HCT116 (cell line): ENCODE data around the gene CENPV. TPM values are rescaled to one million over a fixed set of nuclear protein-coding genes. Genes with fewer than 3 reads are reported as not detected.

ENCODE experiments used
- ATAC-seq: fragments of 200-7000 bp; cut with Tn5 transposase; 2 replicates; pipeline ENCODE4 v1.9.1; 2020; ENCODE audit warnings: mild to moderate bottlenecking, moderate library complexity
- BruUV-seq: library from RNA; stranded (reverse); fragments of 400-500 nt; replicated peaks from 2 replicates; lab custom pipeline; 2021; lab: Mats Ljungman, UMichigan
- CTCF ChIA-PET: fragments of 300-600 bp; sonication (Branson Sonifier 250); formaldehyde crosslinking; loops from one replicate; lab custom pipeline; 2021; ENCODE audit warnings: antibody characterized with exemption; lab: Charles Lee
- POLR2A ChIA-PET: fragments of 300-600, 350-600 bp; sonication (Branson Sonifier 250); formaldehyde crosslinking; loops from one replicate; lab custom pipeline; 2021; ENCODE audit warnings: antibody characterized with exemption; lab: Charles Lee
- RAD21 ChIA-PET, 2 experiments: fragments of 300-600 bp; sonication (Branson Sonifier 250); formaldehyde crosslinking; loops; one replicate each; lab custom pipeline; 2023; ENCODE audit warnings: low total read pairs in 2 of 2; ENCODE audit not compliant: uncharacterized antibody in 2 of 2, unreplicated experiment in 2 of 2, low non-redundant PET in 1 of 2; lab: Charles Lee
- DNase-seq: peaks from one replicate; pipeline ENCODE4 v3.0.0-alpha.2; 2010; ENCODE audit warnings: low read depth, low spot score
- H2AFZ ChIP-seq: fragments of 200-600 bp; shearing (Covaris generic), sonication (generic); 2 replicates; pipeline ENCODE4 v1.6.1; 2017; ENCODE audit warnings: low read depth, mixed run types, mixed read lengths, antibody characterized with exemption, low read length; ENCODE audit not compliant: poor library complexity, severe bottlenecking
- H3K27ac ChIP-seq: 2 replicates; pipeline ENCODE4 v1.5.1; 2012; ENCODE audit warnings: low read depth, low read length
- H3K27me3 ChIP-seq: fragments of 200-600 bp; sonication (generic); 2 replicates; pipeline ENCODE4 v1.6.1; 2016; ENCODE audit warnings: mixed run types, low read length, mixed read lengths; ENCODE audit not compliant: insufficient read depth
- H3K36me3 ChIP-seq, 2 experiments: fragments of 200-500 bp in 1 of 2; fragments of 200-600 bp in 1 of 2; sonication (Bioruptor generic) in 1 of 2; sonication (generic) in 1 of 2; 2 replicates each; pipeline versions ENCODE4 v1.5.1 to v1.6.1; 2014 to 2016; ENCODE audit warnings: low read length in 2 of 2, inconsistent platforms in 1 of 2, mixed read lengths in 1 of 2, mixed run types in 1 of 2; ENCODE audit not compliant: insufficient read depth in 2 of 2, control insufficient read depth in 1 of 2
- H3K4me1 ChIP-seq, 2 experiments: fragments of 200-600 bp in 1 of 2; sonication (generic) in 1 of 2; 2 replicates each; pipeline versions ENCODE4 v1.5.1 to v1.6.1; 2012 to 2017; ENCODE audit warnings: low read length in 2 of 2, inconsistent platforms in 1 of 2, mild to moderate bottlenecking in 1 of 2, mixed read lengths in 1 of 2, mixed run types in 1 of 2, moderate library complexity in 1 of 2; ENCODE audit not compliant: insufficient read depth in 2 of 2, control insufficient read depth in 1 of 2
- H3K4me2 ChIP-seq: fragments of 200-600 bp; sonication (generic); 2 replicates; pipeline ENCODE4 v1.6.1; 2017; ENCODE audit warnings: mixed run types, low read length, mixed read lengths
- H3K4me3 ChIP-seq, 2 experiments: fragments of 200-600 bp in 1 of 2; sonication (generic) in 1 of 2; replicated peaks in 1 of 2; 2 replicates each; pipeline ENCODE4 v1.5.1; 2011 to 2016; ENCODE audit warnings: low read length in 2 of 2, control low read depth in 1 of 2, low read depth in 1 of 2, mild to moderate bottlenecking in 1 of 2, mixed read lengths in 1 of 2, mixed run types in 1 of 2
- H3K79me2 ChIP-seq: fragments of 200-600 bp; sonication (generic); 2 replicates; pipeline ENCODE4 v1.6.1; 2017; ENCODE audit warnings: mild to moderate bottlenecking, mixed run types, low read length, moderate library complexity, mixed read lengths; ENCODE audit not compliant: insufficient read depth
- H3K9ac ChIP-seq: fragments of 200-600 bp; sonication (generic); 2 replicates; pipeline ENCODE4 v1.6.1; 2016; ENCODE audit warnings: low read length, mixed read lengths
- H3K9me2 ChIP-seq: fragments of 200-600 bp; sonication (generic), shearing (Covaris generic); 2 replicates; pipeline ENCODE4 v1.6.1; 2017; ENCODE audit warnings: mixed run types, mild to moderate bottlenecking, moderate library complexity; ENCODE audit not compliant: insufficient read depth
- H3K9me3 ChIP-seq, 2 experiments: fragments of 200-500 bp in 1 of 2; fragments of 200-600 bp in 1 of 2; sonication (Bioruptor generic) in 1 of 2; sonication (generic) in 1 of 2; 2 replicates each; pipeline ENCODE4 v1.6.1; 2014 to 2017; ENCODE audit warnings: low read length in 2 of 2, mixed read lengths in 2 of 2, inconsistent platforms in 1 of 2, low read depth in 1 of 2, mild to moderate bottlenecking in 1 of 2, mixed run types in 1 of 2, moderate library complexity in 1 of 2; ENCODE audit not compliant: control insufficient read depth in 1 of 2, insufficient read depth in 1 of 2
- H4K20me1 ChIP-seq: fragments of 200-600 bp; sonication (generic), shearing (Covaris generic); 2 replicates; pipeline ENCODE4 v1.6.1; 2017; ENCODE audit warnings: mixed run types, mild to moderate bottlenecking, moderate library complexity; ENCODE audit not compliant: insufficient read depth
- CBX3 ChIP-seq: IDR thresholded peaks from 2 replicates; pipeline ENCODE4 v1.6.1; 2012; ENCODE audit warnings: low read depth
- POLR2A ChIP-seq: IDR thresholded peaks from 2 replicates; pipeline ENCODE4 v1.7.0; 2011; ENCODE audit warnings: borderline replicate concordance; ENCODE audit not compliant: insufficient read depth, insufficient read length; ENCODE audit errors: extremely low read depth
- ZNF274 ChIP-seq: fragments of 200-500 bp; sonication (Bioruptor generic); IDR thresholded peaks from 2 replicates; pipeline ENCODE4 v1.6.1; 2014; ENCODE audit warnings: mild to moderate bottlenecking, low read depth, low read length, inconsistent platforms
- intact Hi-C: fragments of 100-400 bp; cut with micrococcal nuclease; formaldehyde crosslinking; loops from 2 replicates; pipeline ENCODE4 v1.10.0; 2022
- total RNA-seq: library from RNA; stranded (reverse); gene quantifications from one replicate; pipeline ENCODE4 v1.2.1, GENCODE V29; 2021; ENCODE audit not compliant: unreplicated experiment
- TF ChIP-seq, protein P1 (sequence below), 3 experiments: fragments of 200-600 bp in 1 of 3; sonication (generic) in 1 of 3; IDR thresholded peaks in 2 of 3; conservative IDR thresholded peaks in 1 of 3; 2 replicates each; pipeline ENCODE4 v1.5.1; 2012 to 2017; ENCODE audit warnings: low read depth in 2 of 3, low read length in 2 of 3, antibody characterized with exemption in 1 of 3, borderline replicate concordance in 1 of 3, control low read depth in 1 of 3, mild to moderate bottlenecking in 1 of 3, mixed read lengths in 1 of 3, mixed run types in 1 of 3, moderate library complexity in 1 of 3; ENCODE audit not compliant: insufficient read depth in 1 of 3
- TF ChIP-seq, protein P2 (sequence below): IDR thresholded peaks from 2 replicates; pipeline ENCODE4 v1.6.1; 2012
- TF ChIP-seq, protein P3 (sequence below): IDR thresholded peaks from 2 replicates; pipeline ENCODE4 v1.6.1; 2012; ENCODE audit warnings: low read depth

Gene CENPV
- total RNA-seq, 1 experiment from 2014 or later, result 84.7 TPM

DNA sequence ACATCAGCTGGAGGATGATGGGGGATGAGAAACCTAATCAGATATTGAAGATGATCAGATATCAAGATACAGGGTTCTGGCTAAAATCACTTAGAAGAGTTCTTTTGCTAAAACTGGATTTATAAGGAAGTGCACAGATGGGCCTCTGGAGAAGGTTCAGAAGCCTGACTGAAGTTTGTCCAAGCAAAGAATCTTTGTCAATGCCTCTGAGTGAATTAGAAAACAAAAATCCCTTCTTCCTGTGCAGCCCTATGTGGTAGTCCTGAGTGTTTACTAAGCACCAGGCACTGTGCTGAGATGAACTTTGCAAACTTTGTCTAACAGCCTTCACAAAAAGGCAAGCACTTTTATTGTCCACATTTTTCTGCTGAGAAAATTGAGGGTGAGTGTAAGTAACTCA, 11.4 kb upstream of the CENPV start:
- Histone ChIP-seq H2AFZ (no peak overlapping the region), H3K27ac (no peak overlapping the region), H3K9ac (no peak overlapping the region), H3K27me3 (no peaks in the 10 kb centered on the region)
- intact Hi-C loops, result no loop called here
- ChIA-PET RAD21 (interaction anchor here in 1 of 2 experiments (0.6 kb wide), 1 partner anchor 69 kb away, joined by 3 read pairs; no protein-coding TSS in a partner anchor), POLR2A (interaction anchor here (1.2 to 1.8 kb wide), 2 partner anchors 74 to 77 kb away, joined by 5 to 6 read pairs; no protein-coding TSS in a partner anchor), CTCF (interaction anchor here (1.2 to 3.0 kb wide), 10 partner anchors 8 to 156 kb away, joined by 3 to 31 read pairs (median 7); partner anchors contain the start of gene CENPV)
- TF ChIP-seq POLR2A (no peak), CBX3 (no peak), ZNF274 (no peak)
- TF ChIP-seq, protein P1, sequence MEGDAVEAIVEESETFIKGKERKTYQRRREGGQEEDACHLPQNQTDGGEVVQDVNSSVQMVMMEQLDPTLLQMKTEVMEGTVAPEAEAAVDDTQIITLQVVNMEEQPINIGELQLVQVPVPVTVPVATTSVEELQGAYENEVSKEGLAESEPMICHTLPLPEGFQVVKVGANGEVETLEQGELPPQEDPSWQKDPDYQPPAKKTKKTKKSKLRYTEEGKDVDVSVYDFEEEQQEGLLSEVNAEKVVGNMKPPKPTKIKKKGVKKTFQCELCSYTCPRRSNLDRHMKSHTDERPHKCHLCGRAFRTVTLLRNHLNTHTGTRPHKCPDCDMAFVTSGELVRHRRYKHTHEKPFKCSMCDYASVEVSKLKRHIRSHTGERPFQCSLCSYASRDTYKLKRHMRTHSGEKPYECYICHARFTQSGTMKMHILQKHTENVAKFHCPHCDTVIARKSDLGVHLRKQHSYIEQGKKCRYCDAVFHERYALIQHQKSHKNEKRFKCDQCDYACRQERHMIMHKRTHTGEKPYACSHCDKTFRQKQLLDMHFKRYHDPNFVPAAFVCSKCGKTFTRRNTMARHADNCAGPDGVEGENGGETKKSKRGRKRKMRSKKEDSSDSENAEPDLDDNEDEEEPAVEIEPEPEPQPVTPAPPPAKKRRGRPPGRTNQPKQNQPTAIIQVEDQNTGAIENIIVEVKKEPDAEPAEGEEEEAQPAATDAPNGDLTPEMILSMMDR (IDR thresholded peaks at IDR 0.05 in 2 of 3, conservative IDR thresholded peaks at IDR 0.05 in 1 of 3; ENCODE audit: borderline replicate concordance in 1 of 3, insufficient read depth in 1 of 3, low read depth in 2 of 3, low read length in 2 of 3), result no peak
- TF ChIP-seq, protein P2, sequence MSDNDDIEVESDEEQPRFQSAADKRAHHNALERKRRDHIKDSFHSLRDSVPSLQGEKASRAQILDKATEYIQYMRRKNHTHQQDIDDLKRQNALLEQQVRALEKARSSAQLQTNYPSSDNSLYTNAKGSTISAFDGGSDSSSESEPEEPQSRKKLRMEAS, result no peak
- TF ChIP-seq, protein P3, sequence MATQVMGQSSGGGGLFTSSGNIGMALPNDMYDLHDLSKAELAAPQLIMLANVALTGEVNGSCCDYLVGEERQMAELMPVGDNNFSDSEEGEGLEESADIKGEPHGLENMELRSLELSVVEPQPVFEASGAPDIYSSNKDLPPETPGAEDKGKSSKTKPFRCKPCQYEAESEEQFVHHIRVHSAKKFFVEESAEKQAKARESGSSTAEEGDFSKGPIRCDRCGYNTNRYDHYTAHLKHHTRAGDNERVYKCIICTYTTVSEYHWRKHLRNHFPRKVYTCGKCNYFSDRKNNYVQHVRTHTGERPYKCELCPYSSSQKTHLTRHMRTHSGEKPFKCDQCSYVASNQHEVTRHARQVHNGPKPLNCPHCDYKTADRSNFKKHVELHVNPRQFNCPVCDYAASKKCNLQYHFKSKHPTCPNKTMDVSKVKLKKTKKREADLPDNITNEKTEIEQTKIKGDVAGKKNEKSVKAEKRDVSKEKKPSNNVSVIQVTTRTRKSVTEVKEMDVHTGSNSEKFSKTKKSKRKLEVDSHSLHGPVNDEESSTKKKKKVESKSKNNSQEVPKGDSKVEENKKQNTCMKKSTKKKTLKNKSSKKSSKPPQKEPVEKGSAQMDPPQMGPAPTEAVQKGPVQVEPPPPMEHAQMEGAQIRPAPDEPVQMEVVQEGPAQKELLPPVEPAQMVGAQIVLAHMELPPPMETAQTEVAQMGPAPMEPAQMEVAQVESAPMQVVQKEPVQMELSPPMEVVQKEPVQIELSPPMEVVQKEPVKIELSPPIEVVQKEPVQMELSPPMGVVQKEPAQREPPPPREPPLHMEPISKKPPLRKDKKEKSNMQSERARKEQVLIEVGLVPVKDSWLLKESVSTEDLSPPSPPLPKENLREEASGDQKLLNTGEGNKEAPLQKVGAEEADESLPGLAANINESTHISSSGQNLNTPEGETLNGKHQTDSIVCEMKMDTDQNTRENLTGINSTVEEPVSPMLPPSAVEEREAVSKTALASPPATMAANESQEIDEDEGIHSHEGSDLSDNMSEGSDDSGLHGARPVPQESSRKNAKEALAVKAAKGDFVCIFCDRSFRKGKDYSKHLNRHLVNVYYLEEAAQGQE, result no peak
- TF ChIP-seq, all 23 proteins: peak for 0
- Histone ChIP-seq H3K79me2 (no peaks in the 10 kb centered on the region), H4K20me1 (no peaks in the 10 kb centered on the region), H3K36me3 (no peaks in the 10 kb centered on the region), H3K4me1 (peaks cover 4 to 8% of the 10 kb centered on the region in 2 experiments; a peak in 2 of 4 replicates), H3K9me3 (no peaks in the 10 kb centered on the region), H3K4me3 (no peak overlapping the region), H3K4me2 (no peak overlapping the region), H3K9me2 (no peaks in the 10 kb centered on the region)
- no TSS peak for BruUV-seq
- DNase-seq (no peak), ATAC-seq (no peak)
